ENCODE results near the gene ZNF232.
"Not testable (repeated sequence)": the region's sequence is repeated elsewhere in the genome, so short reads cannot be mapped to it uniquely, and the experiment has no call there.

- not testable (repeated sequence) for TF ChIP-seq BHLHE40 (IDR thresholded peaks at IDR 0.05; ENCODE audit: borderline replicate concordance); ELF4 (IDR thresholded peaks at IDR 0.05); FOXK2 (IDR thresholded peaks at IDR 0.05); FOXM1 (IDR thresholded peaks at IDR 0.05; ENCODE audit: borderline replicate concordance); ARNT (IDR thresholded peaks at IDR 0.05); TARDBP (IDR thresholded peaks at IDR 0.05); NFRKB (IDR thresholded peaks at IDR 0.05); FOXA1 (IDR thresholded peaks at IDR 0.05); SP1 (IDR thresholded peaks at IDR 0.05); SUZ12 (IDR thresholded peaks at IDR 0.05); ZNF384 (IDR thresholded peaks at IDR 0.05)
Observed at GRCh38 chr17:5131799-5132502, 20.3 kb upstream of the ZNF232 start.
